HG03045 (cell line): ENCODE data around the gene SENP3.

Source experiments
- ATAC-seq: cut with Tn5 transposase; IDR thresholded peaks from one replicate; pipeline ENCODE4 v1.9.1; 2021; ENCODE audit warnings: mild to moderate bottlenecking, moderate library complexity; ENCODE audit not compliant: unreplicated experiment

SENP3 gene

GRCh38 chr17:7555320-7555948, 6.3 kb upstream of the SENP3 start:
- ATAC-seq, result no peak

DNA sequence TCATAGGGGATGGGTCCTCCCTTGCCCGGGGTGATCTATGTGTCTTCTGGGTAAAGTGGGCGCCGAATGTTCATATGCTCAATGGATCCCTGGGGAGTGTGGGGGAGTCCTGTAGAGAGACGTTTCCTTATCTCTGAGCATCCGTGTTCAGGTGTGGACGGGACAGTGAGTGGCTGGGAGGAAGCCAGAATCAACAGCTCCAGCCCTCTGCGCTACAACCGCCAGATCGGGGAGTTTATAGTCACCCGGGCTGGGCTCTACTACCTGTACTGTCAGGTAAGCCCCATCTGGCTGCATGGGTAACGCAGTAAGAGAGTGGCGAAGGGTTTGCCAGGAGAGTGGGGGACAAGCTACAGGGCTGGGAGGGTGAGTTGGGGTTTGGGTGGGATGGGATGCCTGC, 5.1 kb upstream of the SENP3 start:
- ATAC-seq, result no peak

- ATAC-seq, result no peak
Observed at GRCh38 chr17:7557147-7557764, 4.5 kb upstream of the SENP3 start.

- no peak for ATAC-seq
Observed at GRCh38 chr17:7557775-7558543, 3.8 kb upstream of the SENP3 start.

DNA sequence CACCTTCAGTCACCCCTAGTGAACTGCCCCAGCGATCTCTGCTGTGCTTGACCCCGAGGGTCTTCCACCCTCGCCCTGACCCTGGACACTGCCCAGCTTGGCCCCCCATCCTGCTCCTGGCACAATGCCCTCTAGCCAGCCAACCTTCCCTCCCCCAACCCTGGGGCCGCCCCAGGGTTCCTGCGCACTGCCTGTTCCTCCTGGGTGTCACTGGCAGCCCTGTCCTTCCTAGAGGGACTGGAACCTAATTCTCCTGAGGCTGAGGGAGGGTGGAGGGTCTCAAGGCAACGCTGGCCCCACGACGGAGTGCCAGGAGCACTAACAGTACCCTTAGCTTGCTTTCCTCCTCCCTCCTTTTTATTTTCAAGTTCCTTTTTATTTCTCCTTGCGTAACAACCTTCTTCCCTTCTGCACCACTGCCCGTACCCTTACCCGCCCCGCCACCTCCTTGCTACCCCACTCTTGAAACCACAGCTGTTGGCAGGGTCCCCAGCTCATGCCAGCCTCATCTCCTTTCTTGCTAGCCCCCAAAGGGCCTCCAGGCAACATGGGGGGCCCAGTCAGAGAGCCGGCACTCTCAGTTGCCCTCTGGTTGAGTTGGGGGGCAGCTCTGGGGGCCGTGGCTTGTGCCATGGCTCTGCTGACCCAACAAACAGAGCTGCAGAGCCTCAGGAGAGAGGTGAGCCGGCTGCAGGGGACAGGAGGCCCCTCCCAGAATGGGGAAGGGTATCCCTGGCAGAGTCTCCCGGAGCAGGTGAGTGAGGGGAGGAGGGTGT, 3.0 kb upstream of the SENP3 start, which contains the start of gene TNFSF13:
TSS of gene TNFSF13 (plus strand) at position 207 of the 776 bp plus-strand sequence. CDS start at position 497, 290 bp downstream.
- ATAC-seq, result no peak

DNA sequence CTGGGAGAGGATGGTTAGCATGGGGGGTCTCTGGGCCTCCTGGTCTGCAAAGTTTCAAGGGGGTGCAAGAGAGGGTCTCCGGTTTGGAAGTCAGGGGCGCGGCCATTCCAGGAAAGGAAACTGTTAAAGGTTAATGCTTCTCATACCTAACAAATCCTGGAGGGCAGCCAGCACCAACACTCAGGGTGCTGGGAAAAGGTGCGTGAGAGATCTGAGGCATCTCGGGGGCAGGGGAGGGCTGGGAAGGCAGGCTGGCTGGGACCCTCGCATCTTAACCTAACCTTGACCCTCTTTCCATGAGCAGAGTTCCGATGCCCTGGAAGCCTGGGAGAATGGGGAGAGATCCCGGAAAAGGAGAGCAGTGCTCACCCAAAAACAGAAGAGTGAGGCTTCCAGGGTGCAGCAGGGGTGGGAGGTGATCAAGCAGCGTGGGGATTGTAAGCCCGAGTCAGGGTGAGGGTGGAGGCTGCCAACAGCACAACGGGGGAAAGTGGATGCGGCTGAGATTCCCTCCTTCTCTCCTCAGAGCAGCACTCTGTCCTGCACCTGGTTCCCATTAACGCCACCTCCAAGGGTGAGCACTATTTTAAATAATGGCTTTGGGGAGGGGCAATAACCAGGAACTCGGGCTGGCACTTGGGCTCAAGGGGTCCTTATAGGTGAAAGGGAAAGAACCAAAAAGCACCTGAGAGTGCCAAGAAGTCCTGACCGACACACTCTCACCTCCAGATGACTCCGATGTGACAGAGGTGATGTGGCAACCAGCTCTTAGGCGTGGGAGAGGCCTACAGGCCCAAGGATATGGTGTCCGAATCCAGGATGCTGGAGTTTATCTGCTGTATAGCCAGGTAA, 2.2 kb upstream of the SENP3 start:
- ATAC-seq, result no peak

- ATAC-seq, result no peak
Observed at GRCh38 chr17:7560172-7561027, 1.3 kb upstream of the SENP3 start.

DNA sequence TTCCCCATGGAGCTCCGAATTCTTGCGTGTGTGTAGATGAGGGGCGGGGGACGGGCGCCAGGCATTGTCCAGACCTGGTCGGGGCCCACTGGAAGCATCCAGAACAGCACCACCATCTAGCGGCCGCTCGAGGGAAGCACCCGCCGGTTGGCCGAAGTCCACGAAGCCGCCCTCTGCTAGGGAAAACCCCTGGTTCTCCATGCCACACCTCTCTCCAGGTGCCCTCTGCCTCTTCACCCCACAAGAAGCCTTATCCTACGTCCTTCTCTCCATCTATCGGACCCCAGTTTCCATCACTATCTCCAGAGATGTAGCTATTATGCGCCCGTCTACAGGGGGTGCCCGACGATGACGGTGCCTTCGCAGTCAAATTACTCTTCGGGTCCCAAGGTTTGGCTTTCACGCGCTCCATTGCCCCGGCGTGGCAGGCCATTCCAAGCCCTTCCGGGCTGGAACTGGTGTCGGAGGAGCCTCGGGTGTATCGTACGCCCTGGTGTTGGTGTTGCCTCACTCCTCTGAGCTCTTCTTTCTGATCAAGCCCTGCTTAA, 617 bp upstream of the SENP3 start:
- peak; percentile 48 for ATAC-seq

GRCh38 chr17:7562208-7562605, 488 bp downstream of the SENP3 start:
- peak; percentile 6 for ATAC-seq

DNA sequence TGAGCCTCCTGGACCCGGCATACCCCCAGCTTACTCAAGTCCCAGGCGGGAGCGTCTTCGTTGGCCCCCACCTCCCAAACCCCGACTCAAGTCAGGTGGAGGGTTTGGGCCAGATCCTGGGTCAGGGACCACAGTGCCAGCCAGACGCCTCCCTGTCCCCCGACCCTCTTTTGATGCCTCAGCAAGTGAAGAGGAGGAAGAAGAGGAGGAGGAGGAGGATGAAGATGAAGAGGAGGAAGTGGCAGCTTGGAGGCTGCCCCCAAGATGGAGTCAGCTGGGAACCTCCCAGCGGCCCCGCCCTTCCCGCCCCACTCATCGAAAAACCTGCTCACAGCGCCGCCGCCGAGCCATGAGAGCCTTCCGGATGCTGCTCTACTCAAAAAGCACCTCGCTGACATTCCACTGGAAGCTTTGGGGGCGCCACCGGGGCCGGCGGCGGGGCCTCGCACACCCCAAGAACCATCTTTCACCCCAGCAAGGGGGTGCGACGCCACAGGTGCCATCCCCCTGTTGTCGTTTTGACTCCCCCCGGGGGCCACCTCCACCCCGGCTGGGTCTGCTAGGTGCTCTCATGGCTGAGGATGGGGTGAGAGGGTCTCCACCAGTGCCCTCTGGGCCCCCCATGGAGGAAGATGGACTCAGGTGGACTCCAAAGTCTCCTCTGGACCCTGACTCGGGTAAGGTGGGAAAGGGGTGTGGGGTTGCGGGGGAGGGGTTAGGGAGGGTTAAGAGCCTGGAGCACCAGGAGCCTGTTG, 1.6 kb downstream of the SENP3 start:
- no peak for ATAC-seq

DNA sequence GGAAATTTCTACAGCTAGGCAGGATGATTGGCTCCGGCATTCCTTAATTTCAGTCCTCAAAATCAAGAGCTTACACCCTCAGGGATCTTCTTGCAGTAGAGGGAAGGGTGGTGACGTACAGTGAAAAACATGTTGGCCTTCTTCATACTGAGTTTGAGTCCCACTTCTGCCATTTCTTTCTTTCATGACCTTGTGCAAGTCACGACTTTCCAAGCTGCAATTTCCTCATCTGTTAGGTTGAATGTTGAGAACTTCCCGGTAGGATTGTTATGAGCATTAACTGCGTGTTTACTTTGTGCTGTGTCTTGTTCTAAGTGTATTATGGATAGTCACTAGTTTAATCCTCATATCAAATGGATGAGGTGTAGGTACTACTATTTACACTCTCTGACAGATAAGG, 7.9 kb downstream of the SENP3 start:
- ATAC-seq, result no peak

GRCh38 chr17:7570351-7570750, 8.6 kb downstream of the SENP3 start:
- ATAC-seq, result no peak

DNA sequence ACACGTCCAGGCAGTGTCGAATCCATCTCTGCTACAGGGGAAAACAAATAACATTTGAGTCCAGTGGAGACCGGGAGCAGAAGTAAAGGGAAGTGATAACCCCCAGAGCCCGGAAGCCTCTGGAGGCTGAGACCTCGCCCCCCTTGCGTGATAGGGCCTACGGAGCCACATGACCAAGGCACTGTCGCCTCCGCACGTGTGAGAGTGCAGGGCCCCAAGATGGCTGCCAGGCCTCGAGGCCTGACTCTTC, 10.5 kb downstream of the SENP3 start:
- no peak for ATAC-seq

- ATAC-seq, result peak; percentile 87
Observed at GRCh38 chr17:7572588-7573323, 11.0 kb downstream of the SENP3 start.

DNA sequence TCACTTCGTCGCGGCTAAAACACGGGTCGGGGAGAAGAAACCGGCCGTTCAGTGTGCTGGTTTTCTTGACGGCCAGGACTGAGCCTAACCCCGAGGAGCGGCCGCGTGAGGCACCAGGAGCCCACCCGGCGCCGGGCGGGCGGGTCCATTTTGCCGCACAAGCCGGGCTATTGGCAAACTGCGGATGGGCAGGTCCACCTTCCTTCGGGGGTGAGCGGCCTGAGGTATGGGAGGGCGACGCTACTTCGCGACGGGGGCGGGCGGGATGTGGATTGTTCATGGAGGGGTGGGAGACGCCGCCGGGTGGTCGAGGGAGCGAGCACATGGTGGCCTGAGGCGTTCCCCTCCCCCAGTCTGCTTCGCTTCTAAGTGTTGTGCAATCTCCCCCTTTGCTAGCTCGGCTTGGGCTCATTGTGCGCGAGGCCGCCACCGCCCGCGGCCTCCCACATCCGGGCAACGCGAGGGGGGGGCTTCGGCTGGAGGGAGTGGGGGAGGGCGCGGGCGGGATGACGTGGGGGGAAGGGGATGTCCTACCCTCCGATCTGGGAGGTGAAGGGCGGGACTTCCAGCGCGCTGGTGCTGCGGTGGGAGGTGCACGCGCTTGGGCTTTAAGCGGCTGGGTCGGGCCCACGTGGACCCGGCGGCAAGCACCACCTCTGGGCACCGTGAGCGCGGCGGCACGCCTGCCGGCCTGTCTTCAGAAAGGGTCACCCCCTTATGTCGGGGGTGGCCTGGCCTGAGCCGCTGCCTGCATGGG, 11.8 kb downstream of the SENP3 start:
- ATAC-seq, result peak; percentile 20

GRCh38 chr17:7574176-7574953, 12.6 kb downstream of the SENP3 start:
- no peak for ATAC-seq

GRCh38 chr17:7575481-7575883, 13.8 kb downstream of the SENP3 start:
- ATAC-seq, result no peak
